Skin epidermis (tissue), 12 donors: ENCODE measurements around the gene PIK3C2G.
"Not testable (repeated sequence)": the region's sequence is repeated elsewhere in the genome, so short reads cannot be mapped to it uniquely, and the experiment has no call there.

Experiments
- H3K27ac ChIP-seq, 21 experiments: fragments of 200-600 bp; sonication (generic) in 11 of 21; one replicate each; pipeline ENCODE4 v1.5.0; 2020; ENCODE audit warnings: mild to moderate bottlenecking in 3 of 21, inconsistent platforms in 2 of 21, moderate library complexity in 2 of 21
- H3K4me3 ChIP-seq, 7 experiments: fragments of 200-600 bp; sonication (generic) in 2 of 7; one replicate each; pipeline ENCODE4 v1.5.0; 2020; ENCODE audit warnings: inconsistent platforms in 2 of 7, mild to moderate bottlenecking in 2 of 7, moderate library complexity in 1 of 7

PIK3C2G gene

DNA sequence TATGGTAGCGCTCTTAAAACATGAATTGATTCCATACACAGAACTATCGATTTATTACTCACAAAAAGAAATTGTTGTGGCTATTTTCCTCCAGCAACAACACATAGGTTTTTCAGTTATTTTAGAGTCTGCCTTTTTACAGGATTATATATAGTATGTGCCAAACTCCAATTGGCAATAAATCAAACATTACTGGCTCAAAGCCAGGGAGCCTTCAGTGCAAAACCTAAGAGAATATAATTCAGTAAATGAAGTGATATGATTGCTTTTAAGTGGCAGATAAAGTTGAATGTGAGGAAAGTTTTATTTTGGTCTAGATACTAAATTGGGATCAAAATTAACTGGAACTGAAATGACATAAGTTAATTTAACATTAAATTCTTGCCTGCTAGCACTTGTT, 234.8 kb downstream of the PIK3C2G start:
- H3K27ac ChIP-seq, result no peak overlapping the region
- H3K4me3 ChIP-seq, result no peak overlapping the region

DNA sequence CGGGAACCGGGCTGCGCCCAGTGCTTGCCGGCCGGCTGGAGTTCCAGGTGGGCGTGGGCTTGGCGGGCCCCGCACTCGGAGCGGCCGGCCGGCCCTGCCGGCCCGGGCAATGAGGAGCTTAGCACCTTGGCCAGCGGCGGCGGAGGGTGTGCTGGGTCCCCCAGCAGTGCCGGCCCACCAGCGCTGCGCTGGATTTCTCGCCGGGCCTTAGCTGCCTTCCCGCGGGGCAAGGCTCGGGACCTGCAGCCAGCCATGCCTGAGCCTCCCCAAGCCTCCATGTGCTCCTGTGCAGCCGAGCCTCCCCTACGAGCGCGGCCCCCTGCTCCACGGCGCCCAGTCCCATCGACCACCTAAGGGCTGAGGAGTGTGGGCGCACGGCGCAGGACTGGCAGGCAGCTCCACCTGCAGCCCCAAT, 238.8 kb downstream of the PIK3C2G start:
- H3K4me3 ChIP-seq, H3K27ac ChIP-seq: not testable (repeated sequence)

DNA sequence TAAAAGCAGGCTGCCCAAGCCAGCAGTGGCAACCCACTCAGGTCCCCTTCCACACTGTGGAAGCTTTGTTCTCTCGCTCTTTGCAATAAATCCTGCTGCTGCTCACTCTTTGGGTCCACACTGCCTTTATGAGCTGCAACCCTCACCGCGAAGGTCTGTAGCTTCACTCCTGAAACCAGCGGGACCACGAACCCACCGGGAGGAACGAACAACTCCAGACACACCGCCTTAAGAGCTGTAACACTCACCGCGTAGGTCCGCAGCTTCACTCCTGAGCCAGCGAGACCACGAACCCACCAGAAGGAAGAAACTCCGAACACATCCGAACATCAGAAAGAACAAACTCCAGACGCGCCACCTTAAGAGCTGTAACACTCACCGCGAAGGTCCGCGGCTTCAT, 239.4 kb downstream of the PIK3C2G start:
- H3K27ac ChIP-seq, result not testable (repeated sequence)

DNA sequence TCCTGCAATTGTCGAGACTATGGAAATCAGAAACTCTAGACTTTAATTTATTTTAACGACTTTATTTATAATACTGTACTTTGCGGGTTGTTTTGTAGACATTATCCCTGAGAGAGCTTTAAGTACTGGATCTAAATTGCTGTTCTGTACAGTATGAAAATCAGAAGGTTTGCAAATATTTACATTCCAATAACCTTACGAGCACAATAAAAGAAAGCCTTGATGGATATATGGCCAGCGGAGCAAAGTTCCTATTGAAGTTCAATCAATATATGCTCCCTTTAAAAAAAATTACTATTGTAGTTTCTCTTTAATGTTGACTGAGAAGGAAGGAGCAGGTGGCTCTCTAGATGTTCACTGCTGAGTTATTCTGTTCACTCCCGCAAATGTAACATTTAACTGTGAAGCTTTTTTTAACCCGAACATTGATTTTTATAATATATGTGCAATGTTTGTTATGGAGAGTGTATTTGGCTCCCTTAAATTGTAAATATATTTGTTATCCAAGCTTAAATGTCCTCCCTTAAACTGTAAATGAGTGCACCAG, 241.2 kb downstream of the PIK3C2G start:
- Histone ChIP-seq H3K27ac (no peak overlapping the region), H3K4me3 (no peak overlapping the region)

More for the DNA sequence above, 239.4 kb downstream of the PIK3C2G start:
- not testable (repeated sequence) for H3K4me3 ChIP-seq

DNA sequence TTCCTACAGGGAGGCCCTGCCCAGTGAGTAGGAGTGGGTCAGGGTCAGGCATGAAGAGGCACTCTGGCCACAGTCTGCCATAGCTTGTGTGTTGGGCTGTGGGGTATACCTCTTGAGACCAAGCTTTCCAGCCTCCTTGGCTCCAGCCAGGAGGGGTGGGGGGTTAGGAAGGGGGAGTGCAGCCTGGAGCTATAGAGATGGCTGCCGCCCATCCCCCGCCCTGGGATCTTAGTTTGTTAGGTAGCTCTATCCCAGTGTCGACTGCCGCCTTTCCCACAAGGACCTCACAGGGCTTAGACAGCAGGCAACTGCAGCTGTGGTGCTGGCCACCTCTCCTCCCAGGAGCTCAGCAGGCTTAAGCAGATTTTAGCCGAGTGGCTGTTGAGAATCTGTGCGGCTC, 260.1 kb downstream of the PIK3C2G start:
- no peak overlapping the region for H3K27ac ChIP-seq
- no peak overlapping the region for H3K4me3 ChIP-seq

DNA sequence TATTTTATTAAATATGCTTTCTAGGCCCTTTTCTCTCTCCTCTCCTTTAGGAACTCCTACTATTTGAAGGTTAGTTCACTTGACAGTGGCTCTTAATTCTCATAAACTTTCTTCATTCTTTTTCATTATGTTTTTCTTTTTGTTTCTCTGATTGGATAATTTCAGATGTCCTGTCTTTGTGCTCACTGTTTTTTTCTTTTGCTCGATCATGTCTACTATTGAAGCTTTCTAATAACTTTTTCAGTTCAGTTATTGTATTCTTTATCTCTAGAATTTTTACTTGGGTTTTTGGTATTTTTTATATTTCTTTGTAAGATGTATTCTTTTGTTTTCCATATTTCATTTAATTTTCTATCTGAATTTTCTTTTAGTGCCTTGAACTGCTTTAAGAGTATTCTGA, 261.5 kb downstream of the PIK3C2G start:
- Histone ChIP-seq H3K27ac (no peak overlapping the region), H3K4me3 (no peak overlapping the region)

DNA sequence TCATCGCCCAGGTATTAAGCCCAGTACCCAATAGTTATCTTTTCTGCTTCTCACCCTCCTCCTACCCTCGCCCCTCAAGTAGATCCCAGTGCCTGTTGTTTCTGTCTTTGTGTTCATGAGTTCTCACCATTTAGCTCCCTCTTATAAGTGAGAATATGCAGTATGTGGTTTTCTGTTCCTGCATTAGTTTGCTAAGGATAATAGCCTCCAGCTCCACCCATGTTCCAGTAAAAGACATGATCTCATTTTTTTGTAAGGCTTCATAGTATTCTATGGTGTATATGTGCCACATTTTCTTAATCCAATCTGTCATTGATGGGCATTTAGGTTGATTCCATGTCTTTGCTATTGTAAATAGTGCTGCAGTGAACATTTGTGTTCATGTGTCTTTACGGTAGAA, 281.2 kb downstream of the PIK3C2G start:
- H3K27ac ChIP-seq, H3K4me3 ChIP-seq: not testable (repeated sequence)

DNA sequence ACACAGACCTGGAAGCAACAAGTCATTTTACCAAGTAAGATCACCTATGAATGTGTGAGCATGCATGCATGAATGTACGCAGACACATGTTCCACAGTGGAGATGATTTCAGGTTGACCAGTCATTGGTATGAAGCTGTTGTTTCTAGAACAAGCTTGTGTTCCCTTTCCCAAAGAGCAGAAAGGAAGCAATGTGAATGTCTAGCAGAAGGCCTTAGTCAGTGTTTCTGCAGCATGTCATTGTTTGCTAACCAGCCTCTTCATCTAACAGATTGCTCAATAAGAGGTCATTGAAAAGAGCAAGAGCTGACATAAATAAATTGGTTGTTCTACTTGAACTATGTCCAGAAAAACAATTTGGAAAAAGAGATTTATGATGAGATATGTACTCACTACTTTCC, 285.1 kb downstream of the PIK3C2G start:
- Histone ChIP-seq H3K27ac (no peak overlapping the region), H3K4me3 (no peak overlapping the region)

DNA sequence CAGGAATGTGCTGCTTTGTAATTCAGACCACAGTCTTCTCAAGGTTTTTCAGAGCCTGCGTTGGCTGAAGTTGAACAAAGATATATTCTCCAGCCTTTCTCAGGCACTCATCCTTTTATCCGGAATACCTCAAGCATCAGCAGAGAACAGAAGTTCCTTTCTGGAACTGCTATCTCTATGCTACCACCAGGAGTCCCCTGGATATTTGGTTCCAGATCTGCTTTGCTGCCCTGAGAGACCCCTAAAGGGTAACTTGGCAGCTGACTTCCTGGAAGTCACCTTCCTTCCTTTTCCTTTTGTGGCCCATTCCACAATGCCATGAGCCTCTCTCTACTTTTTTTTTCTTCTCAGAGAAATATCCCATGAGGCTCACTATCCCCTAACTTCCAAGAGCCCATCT, 288.3 kb downstream of the PIK3C2G start:
- Histone ChIP-seq H3K4me3 (no peak overlapping the region), H3K27ac (no peak overlapping the region)

DNA sequence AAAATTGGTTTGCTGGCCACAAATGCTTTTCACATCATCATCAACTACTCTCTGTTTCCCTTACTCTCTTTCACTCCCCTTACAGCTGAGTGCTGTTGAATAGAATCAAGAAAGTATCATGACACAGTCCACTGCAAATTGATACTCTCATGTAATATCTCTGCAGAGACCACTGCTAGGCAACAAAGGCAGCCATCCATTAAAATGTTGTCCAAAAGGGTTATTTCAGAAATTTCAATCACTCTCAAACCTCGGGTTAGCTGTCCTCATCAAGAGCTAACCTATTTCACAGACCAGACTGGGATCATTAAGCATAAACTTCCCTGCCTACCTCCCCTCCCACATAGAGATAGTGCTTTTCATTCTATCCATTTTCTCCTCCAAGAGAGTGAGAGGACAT, 289.8 kb downstream of the PIK3C2G start:
- Histone ChIP-seq H3K27ac (no peak overlapping the region), H3K4me3 (no peak overlapping the region)

DNA sequence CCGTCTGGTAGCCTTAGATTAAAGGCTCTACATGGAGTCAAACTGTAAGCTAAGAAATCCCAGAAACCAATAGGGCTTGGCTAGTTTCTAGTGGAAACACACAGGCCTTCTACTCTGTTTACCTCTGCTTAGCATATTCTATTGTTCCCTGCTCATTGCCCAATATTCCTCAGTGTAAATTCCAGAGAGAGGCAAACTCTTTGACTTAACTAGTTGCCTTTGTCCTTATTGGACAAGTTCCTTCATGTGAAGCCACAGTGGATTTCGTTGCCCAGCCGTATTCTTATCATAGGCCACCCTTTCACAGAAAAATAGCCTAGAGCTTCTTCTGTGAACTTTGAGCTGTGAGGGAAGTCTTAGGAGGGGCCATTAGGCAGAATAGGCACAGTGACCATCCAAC, 290.4 kb downstream of the PIK3C2G start:
- Histone ChIP-seq H3K4me3 (no peak overlapping the region), H3K27ac (no peak overlapping the region)

DNA sequence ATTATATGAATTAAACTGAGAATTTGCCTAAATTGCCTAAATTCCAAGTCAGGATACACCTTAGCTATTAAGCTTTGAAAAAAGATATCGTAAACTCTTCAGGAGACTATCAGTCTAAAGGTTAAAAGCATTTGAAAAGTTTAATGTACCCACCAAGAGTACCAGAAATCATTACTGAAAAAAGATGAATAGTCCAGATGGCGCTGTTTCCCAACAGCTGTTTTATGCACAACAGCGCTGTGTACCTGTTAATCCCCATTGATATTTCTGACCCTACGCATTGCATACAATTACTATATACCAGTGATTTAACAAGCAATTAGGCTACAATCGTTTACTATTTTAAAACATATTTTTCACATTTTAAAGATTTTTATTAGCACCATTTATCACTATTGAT, 291.5 kb downstream of the PIK3C2G start:
- Histone ChIP-seq H3K4me3 (no peak overlapping the region), H3K27ac (no peak overlapping the region)

DNA sequence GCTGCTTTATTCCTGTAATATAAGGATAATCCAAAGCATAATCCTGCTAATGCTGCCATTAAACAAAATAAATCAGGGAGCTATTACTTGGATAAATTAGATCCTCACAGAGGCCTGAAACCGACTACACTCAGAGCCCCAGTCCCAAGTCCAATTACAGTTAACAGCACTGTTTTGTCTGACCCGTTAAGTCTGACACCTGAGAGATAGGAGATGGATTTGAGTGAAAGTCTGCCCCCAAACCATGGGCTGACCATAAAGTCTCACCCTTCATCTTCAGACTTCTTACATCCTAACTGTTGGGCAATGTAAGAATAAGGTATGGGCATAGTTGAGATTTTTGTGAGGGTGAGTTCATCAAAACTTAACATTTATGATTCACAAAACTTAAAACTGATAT, 294.8 kb downstream of the PIK3C2G start:
- no peak overlapping the region for H3K4me3 ChIP-seq
- no peak overlapping the region for H3K27ac ChIP-seq

DNA sequence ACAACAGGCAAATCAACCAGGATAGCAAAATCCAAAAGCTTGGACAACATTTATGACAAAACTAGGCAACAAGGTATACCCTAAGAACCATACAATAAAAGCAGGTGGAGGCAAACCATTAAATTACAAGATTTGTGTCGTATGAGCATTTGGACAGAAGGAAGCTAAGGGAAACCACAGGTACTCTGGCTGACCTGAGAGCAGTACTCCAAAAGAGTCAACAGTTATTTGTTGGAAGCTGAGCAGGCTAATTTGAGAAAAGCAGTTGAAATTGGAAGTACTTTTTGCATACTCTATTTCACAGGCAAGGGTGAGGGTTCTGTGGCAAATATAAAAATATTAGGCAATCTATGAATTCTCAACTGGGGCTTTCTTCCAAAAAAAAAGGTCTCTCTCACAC, 297.9 kb downstream of the PIK3C2G start:
- H3K27ac ChIP-seq, result no peak overlapping the region
- no peak overlapping the region for H3K4me3 ChIP-seq

DNA sequence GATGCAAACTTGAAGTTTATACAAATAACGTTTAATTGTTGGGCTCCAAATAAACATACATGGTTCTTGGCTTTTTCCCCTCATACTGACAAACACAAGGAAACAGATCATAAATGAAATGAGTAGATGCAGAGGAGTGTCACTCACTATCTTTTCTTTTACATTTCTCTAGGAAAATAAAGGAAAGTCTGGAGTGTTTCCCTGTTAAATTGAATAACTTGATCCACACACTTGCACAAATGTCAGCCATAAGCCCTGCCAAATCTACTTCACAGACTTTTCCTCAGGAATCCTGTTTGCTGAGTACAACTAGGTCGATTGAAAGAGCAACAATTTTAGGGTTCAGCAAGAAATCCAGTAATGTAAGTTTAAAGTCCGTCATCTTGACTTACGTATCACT, 301.2 kb downstream of the PIK3C2G start:
- Histone ChIP-seq H3K4me3 (no peak overlapping the region), H3K27ac (no peak overlapping the region)

DNA sequence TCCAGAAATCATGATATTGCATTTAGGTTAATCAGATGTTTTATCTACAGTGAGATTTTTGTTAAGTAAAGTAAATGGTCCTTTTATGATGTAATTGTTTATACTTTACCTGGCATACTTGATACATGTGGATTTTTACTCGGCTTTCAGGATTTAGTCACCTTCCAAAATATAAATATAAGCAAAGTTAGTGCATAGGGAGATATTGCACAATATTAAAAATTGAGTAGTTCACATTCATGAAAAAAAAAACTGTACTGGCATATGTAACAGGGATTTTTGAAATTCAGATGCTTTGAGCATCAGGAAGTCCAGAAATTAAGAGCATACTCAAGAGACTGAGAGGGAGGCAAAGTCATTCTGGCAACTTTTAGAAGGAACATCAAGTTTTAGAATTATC, 303.0 kb downstream of the PIK3C2G start:
- H3K4me3 ChIP-seq, result no peak overlapping the region
- H3K27ac ChIP-seq, result no peak overlapping the region

DNA sequence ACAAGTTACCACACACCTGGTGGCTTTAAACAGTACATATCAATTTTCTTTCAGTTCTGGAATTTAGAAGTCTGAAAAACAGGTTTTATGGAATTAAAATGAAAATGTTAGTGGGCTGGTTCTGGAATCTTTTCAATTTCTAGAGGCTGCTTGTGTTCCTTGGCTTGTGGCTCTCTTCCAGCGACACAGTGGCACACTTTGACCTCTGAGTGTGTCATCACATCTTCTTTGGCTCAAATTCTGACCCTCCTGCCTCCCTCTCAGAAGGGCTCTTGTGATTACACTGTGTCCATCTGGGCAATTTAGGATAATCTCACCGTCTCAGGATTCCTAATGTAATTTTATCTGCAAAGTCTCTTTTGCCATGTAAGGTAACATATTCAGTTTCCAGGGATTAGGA, 306.5 kb downstream of the PIK3C2G start:
- Histone ChIP-seq H3K4me3 (no peak overlapping the region), H3K27ac (no peak overlapping the region)

DNA sequence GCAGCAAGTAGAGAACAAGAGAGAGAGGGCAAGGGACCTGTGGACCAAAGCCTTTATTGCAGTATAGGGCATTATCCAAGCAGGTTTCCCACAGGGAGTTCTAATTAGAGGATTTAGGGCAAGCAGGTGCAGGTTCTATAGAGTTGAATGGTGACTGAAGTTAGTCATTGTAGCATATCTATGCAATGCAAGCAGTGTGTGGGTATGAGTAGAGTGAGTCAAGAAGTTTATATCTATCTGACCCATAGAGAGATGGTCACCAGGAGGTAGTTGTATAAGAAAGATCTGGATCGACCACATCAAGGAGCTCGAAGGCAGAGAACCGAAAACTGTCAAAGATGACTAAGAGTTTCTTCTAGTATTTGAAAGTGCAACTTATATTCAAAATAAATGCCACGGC, 309.2 kb downstream of the PIK3C2G start:
- Histone ChIP-seq H3K4me3 (no peak overlapping the region), H3K27ac (no peak overlapping the region)

DNA sequence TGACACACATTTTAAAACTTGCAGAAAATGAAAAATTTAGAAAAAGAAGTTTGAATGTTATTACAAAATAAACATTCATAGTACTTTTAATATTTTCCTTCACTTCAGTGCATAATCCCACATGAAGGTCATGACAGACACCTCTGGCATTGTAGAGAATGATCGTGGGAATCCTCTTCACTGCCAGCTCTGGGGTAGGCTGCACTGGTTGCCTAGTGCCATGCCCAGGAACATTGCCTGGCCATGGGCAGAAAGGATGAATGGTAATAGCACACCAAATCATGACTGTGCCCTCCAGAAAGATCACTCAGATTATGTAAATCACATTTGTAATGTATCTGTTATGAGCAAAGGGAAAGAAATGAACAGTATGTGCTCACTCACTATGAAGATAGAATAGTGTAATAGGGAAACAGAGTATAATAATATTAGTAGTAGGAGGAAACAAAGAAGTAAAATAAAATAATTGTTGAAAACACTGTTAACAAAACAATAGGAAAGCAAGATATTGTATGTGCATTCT, 314.8 kb downstream of the PIK3C2G start:
- no peak overlapping the region for H3K27ac ChIP-seq
- H3K4me3 ChIP-seq, result no peak overlapping the region

DNA sequence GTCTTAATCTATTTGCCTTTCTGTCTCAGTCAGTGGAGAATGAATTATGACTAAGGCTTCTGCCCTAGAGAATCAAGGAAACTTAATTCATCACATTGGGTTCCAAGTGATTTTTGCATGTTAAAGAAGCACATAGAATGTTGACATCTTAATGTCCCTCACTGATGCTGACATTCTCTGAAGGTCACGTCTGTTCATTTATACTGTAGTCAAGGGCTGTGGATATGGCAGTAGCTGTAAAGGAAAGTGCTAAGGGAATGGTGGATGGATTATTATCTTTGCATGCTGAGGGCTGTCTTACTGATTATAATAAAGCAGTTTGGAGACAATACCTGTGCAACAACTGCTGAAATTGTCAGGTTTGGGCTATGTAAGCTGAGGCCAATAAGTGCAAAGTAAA, 315.3 kb downstream of the PIK3C2G start:
- no peak overlapping the region for H3K27ac ChIP-seq
- H3K4me3 ChIP-seq, result no peak overlapping the region

DNA sequence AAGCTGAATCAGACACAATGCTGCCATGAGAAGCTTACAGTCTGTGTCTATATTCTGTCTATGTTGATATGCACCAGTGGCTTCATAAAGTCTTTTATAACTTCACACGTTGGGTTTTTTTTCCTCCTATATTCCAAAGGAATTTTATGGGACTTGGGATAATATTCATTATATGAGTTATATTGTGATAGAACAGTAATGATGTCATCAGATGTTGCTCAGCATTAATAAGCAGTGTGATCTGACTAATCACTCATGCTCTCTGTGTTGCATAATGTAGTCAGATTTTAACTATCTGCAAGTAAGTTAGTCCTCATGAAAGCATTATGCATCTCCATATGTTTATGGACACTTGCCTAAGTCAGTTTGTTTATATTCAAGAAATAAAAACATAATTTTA, 316.9 kb downstream of the PIK3C2G start:
- Histone ChIP-seq H3K27ac (no peak overlapping the region), H3K4me3 (no peak overlapping the region)

DNA sequence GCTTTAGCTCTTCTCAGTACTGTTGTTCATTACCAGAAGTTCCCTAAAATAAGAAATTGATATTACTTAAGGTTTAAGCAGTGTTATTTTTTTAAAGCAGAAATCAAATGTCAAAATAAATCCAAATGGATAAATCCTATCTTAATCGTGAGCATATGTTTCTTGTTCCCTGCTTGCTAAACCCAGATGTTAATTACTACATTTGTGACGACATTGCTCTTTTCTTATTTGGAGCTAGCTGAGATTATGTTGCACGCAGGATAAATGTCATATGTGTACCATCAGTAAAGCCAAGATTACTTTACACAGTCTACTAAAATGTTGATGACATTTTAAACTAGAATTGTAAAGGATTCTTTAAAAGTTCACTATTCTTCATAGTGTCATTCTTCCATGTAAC, 319.0 kb downstream of the PIK3C2G start:
- Histone ChIP-seq H3K4me3 (no peak overlapping the region), H3K27ac (no peak overlapping the region)

DNA sequence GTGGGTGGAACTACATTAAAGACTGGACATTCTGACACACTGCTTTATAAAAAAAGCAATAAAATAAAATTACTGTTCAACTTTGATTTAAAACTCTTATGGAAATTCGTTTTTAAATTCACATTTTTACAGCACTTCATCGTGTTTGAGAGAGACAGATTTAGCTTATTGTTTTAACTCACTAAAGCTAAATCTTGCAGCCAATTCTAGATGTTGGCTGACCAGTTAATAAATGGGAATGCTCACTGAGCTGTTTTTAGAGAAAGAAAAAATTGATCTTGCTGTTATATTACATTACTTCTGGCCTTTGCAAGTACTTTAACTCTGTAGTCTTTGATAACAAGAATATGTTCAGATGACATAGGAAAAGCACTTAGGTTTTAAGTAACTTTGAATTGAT, 319.4 kb downstream of the PIK3C2G start:
- no peak overlapping the region for H3K27ac ChIP-seq
- no peak overlapping the region for H3K4me3 ChIP-seq
